NCI-H345 treated with DMSO at 0.1 percent for 48 hours (cell line): Measurements from ENCODE around the gene MYO7A.

ENCODE experiments used
- DNase-seq: peaks from one replicate; lab custom pipeline; 2025; ENCODE audit not compliant: unreplicated experiment; lab: John Stamatoyannopoulos, UW

Gene MYO7A

GRCh38 chr11:77262803-77263202 lies 134.8 kb downstream of the MYO7A start:
- DNase-seq, result no peak
